Measurements from ENCODE around the gene KIF20B.

The KIF20B gene, protein sequence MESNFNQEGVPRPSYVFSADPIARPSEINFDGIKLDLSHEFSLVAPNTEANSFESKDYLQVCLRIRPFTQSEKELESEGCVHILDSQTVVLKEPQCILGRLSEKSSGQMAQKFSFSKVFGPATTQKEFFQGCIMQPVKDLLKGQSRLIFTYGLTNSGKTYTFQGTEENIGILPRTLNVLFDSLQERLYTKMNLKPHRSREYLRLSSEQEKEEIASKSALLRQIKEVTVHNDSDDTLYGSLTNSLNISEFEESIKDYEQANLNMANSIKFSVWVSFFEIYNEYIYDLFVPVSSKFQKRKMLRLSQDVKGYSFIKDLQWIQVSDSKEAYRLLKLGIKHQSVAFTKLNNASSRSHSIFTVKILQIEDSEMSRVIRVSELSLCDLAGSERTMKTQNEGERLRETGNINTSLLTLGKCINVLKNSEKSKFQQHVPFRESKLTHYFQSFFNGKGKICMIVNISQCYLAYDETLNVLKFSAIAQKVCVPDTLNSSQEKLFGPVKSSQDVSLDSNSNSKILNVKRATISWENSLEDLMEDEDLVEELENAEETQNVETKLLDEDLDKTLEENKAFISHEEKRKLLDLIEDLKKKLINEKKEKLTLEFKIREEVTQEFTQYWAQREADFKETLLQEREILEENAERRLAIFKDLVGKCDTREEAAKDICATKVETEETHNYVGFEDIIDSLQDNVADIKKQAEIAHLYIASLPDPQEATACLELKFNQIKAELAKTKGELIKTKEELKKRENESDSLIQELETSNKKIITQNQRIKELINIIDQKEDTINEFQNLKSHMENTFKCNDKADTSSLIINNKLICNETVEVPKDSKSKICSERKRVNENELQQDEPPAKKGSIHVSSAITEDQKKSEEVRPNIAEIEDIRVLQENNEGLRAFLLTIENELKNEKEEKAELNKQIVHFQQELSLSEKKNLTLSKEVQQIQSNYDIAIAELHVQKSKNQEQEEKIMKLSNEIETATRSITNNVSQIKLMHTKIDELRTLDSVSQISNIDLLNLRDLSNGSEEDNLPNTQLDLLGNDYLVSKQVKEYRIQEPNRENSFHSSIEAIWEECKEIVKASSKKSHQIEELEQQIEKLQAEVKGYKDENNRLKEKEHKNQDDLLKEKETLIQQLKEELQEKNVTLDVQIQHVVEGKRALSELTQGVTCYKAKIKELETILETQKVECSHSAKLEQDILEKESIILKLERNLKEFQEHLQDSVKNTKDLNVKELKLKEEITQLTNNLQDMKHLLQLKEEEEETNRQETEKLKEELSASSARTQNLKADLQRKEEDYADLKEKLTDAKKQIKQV (N-terminal part only)

DNA sequence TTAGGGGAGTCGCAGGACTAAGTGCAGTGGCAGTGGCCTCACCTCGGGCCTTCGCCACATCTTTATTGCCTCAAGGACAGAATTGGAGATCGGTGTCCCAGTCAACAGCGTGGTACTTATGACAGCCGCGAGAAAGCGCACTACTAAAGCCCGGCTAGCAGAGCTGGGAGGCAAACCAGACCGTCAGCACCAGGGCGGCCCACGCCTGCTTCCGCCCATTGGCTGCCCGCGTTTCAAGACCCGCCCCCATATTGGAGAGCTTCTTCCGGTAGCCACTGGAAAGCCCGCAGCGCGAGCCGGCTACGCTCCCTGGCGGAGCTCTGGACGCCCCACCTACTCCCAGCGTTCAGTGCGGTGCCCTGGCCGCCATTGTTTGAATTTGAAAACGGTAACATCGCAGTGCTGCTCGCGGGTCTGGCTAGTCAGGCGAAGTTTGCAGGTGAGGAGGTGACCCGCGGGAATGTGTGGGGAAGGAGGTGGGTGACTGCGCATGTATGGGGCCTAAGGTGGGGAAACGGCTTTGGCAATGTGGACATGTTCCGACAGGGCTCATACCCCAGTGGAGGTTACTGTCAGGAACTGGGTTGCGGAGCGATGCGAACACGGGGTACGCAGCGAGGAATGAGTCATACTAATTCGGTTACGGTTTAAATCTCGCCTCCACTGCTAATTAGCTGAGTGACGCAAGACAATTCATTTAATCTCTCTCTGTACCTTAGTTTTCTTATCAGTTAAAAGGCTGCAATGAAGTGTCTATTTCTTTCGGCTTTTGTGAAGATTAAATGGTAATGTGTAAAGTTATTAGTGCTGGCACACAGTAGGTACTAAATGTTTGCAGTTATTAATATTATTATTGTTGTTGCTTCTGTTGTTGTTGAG is at the start of gene KIF20B:
TSS of gene KIF20B (plus strand) at position 349 of the 879 bp plus-strand sequence. CDS start 3,705 bp downstream, outside the sequence.
- peak; percentile 85 for DNase-seq (ENCODE audit: low spot score)

DNA sequence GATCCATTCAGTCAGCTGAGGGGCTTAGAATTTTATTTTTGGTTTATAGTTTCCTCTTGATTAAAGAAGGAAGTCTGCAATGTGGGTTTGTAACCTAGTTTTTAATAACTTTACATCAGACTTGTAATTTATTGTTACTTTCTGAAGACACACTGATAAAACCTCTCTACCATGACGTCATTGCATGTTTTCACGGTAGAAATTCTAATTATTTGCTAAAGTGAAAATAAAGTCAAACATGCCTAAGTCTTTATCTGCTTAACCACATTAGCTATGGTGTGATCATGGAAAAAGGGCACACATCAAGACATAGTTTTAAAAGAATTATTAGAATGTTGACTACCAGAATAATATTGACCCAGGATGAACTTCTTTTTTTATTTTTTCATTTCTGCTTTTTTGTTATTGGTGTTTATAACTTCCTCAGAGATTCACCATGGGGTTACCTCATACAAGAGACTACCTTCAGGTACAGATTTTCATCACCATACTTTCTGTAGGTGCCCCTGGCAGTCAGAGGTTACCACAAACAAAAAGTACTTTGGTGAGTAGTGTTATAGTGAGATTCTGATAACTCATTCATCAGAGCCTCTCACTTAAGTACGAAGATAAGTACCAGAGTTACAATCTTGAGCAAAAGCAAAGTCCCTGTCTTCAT is 49.3 kb upstream of the KIF20B start:
- DNase-seq (ENCODE audit: low spot score) = no peak

DNA sequence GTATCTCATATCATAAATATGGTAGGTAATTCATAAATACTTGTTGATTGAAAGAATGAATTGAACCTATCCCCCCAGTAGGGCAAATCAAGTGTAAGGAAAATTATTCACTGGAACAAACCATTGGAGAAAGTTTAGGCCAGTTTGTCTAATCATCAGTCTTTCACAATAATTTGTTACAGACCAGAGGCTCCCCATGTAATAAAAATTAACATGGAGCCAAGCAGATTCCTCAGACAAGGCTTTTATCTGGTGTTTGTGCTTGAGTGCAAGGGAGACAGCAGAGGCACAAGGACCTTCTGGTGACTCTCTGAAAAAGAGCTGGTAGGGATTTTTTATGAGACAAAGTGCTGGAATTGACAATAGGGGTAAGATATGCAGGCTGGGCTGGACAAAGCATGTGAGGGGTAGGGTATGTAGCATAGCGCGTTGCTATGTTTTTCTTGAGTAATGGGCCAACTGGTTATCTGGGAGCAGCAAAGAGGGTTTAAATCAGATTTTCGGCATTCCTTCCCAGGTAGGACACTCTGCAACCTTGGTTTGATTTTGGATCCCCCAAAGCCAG is 48.5 kb upstream of the KIF20B start:
- DNase-seq (ENCODE audit: low spot score) = no peak

DNA sequence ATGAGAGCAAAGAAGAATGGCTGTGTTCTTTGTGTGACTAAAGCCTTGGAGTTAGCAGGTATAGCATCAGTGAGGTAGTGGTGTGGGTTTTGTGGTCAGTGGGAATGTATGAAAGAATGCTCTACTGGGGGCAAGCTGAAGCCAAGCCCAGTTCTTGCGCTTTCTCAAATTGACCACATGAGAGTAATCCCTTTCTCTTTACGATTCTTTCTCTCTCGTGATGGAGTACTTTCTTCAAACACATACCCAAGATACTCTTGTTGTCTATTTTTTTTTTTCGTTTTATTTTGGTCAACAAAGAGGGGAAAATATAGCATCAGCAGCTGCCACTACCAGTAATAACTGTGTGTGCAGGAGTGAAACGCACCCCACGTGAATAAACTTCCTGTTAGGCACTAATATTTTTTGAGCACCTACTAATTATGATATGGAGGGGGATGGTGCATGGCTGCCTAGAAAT is 48.0 kb upstream of the KIF20B start:
- no peak for DNase-seq (ENCODE audit: low spot score)

DNA sequence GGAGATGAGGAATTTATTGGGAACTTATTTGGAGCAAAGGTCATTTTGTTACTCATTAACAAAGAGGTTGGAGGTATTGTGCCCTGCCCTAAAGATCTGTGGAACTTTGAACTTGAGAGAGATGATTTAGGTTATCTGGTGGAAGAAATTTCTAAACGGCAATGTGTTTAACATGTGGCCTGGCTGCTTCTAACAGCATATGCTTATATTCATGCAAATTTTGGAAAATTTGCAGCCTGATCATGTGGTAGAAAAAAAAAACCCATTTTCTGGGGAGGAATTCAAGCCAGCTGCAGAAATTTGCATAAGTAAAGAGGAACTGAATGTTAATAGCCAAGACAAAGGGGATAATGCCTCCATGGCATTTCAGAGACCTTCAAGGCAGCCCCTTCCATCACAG is 45.7 kb upstream of the KIF20B start:
- no peak for DNase-seq (ENCODE audit: low spot score)

DNA sequence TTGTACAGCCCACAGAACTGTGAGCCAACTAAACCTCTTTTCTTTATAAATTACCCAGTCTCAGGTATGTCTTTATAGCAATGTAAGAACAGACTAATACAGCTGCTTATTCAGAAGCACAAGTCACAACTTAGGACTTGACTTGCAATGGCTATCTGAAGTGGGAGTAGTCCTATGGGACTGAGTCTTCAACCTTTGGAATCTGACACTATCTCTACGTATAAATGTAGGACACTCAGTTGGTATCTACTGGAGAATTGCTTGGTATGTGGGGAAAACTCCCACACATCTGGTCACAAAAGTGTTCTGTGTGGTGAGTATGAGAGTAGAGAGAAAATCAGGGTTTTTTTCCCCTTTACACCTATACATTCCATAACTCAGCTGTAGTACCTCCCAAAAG is 44.1 kb upstream of the KIF20B start:
- DNase-seq (ENCODE audit: low spot score) = no peak

DNA sequence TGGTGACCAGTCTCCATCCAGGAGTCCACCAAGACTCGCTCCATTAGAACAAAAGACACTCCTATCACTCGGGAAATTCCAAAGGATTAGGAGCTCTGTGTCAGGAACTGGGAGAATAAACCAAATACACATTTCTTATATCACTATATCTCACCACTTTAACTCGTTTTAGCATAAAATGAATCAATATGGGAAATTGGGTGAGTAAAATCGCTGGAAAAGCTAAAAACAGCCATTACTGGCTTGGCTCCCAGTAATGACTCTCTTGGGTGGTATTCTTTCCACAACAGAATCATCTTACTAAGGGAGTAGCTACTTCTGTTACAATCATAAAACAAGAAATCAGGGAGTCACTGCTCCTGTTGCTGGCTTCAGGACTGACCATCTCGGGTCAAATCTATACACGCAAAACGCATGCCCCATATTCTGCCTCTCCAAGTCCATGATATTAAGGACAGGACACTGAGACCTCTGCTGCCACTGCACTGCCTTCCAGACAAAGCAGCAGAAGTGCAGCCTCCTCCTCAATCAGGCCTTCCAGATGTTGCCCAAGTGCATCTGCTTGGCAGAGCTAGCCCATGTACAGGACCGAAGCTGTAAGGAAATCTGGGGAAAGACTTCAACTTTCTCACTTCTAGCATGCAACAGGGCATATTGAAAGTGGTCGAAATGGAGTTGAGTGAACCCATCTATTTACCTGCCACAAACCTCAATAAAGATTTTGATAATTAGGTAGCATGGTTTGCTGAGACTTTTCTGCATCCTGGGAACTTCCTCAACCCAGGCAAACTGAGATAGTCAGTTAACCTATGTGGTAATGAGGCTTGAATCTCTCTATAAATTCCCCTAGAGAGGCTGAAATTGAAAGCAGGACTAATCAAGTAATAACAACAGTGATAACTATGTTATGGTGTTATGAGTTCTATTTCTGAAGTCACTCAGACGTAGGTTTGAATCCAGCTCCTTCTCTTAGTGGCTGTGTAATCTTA is 42.0 kb upstream of the KIF20B start:
- DNase-seq (ENCODE audit: low spot score) = no peak

DNA sequence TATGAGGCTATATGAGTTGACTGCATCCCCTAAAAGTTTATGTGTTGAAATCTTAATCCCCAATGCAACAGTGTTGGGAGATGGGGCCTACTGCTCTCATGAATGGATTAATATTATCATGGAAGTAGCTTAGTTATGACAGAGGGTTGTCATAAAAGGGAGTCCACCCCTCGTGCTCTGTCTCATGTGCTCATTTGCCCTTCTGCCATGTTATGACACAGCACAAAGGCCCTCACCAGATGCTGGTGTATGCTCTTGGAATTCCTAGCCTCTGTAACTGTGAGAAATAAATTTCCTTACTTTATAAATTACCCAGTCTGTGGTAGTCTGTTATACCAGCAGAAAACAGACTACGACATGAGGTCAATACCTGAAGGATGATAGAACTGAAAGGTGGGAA is 38.8 kb upstream of the KIF20B start:
- no peak for DNase-seq (ENCODE audit: low spot score)

DNA sequence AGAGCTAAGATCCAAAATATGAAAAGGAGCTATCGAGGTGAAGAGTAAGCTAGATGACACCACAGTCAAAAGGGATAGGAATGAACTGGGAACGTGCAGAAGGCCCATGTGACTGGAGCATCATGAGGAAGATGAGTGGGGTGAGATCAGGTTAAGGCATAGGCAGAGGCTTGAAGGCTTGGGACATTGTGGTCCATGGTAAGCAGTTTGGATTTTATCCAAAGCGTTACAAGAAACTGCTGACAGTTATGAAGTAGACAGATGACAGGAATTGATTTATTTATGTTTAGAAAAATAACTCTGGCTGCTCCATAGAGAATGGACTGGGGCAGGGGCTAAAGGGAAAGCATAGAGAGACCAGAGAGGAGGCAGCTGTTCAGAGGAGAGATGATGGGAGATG is 38.2 kb upstream of the KIF20B start:
- no peak for DNase-seq (ENCODE audit: low spot score)

DNA sequence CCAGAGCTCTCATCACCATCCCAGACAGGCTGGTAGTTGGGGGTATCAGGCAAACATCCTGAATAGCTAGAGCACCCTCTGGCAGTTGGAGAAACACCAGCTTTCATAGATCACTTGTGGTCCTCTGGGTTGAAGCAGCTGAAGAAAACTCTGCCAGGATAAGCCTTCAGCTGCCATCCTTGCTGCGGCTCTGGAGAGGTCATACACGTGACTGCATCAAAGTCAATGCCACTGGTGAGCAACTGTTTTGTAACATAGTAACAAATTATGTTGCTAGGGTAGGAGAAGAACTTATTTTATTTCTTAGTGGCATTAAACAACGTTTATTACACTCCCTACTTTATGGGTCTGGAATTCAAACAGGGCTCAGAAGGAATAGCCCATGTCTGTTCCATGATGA is 37.2 kb upstream of the KIF20B start:
- no peak for DNase-seq (ENCODE audit: low spot score)

DNA sequence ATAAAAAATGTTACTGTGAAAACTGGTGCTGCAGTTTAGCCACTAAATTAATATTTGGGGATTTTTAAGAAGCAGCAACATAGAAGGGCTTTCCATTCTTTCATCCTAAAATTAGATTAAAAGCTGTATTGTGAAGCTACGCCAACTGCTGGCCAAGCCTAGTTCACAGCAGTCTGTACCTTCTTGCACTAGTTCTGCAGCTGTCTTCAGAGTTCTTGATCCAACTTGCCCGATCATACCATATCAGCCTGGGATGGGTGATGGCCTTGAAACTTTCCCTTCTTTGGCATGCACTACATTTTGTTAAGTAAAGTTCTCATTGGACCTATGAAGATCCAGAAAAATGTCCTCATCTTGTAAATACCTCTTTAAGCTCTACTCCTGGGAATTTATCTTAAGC is 36.1 kb upstream of the KIF20B start:
- DNase-seq (ENCODE audit: low spot score) = no peak

DNA sequence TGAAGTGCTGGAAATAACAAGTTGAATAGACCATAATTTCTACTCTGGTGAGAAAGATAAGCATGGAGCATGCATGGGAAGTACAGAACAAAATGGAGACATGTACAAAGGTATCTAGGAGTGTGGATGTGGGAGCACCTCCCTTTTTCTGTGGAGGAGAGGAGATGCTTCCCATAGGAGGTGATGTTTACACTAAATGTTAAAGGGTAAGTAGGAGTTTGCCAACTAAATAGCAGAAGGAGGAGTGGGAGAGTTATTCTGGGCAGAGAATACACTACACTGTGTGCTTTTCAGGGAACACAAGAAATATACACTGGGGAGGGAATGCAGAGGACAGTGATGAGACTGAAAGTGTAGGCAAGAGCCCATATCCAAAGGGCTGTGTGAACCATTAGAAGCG is 35.3 kb upstream of the KIF20B start:
- DNase-seq (ENCODE audit: low spot score) = no peak

DNA sequence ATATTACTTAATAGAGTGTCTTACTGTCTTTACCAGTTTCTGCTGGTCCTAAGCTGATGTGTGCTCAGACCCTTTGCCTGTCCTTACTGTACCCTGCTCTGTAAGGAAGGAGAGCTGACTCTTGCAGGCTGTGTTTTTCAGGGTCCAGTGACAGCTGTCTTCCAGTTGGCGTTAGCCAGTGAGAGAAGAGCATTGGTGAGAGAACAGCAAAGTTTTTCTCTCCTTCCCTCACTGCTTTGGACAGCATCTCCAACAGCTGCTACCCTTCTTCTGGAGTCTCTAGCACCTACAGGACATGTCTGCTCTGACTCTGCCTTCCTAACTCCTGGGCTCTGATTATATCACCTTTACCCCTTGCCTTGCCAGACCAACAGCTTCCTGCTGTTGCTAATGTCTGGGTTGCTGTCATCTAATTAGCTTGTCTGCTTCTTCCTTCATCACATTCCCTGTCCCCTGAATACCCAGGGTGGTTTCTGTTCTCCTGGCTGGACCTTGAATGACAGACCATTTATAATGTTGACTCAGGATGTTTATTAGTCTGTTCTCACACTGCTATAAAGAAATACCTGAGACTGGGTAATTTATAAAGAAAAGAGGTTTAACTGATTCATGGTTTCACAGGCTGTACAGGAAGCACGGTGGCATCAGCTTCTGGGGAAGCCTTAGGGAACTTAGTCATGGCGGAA is 32.9 kb upstream of the KIF20B start:
- no peak for DNase-seq (ENCODE audit: low spot score)

DNA sequence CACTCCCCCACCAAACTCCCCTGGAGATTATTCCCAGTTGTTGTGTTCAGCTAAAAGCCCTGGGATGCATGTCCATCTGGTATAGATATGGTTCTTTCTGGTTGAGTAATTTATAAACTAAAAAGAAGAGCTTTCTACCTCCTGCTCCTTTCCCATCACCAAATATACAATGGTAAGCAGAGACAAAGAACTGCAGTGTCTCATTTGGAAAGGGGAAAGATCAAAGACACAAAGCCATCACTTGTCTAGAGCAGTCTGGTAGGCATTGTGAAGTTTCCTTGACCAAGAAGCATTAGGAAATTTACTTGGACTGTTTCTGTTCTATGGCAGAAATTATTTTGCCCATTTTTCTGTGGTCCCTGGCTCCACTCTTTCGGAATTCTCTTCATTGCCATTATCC is 31.4 kb upstream of the KIF20B start:
- peak; percentile 64 for DNase-seq (ENCODE audit: low spot score)

DNA sequence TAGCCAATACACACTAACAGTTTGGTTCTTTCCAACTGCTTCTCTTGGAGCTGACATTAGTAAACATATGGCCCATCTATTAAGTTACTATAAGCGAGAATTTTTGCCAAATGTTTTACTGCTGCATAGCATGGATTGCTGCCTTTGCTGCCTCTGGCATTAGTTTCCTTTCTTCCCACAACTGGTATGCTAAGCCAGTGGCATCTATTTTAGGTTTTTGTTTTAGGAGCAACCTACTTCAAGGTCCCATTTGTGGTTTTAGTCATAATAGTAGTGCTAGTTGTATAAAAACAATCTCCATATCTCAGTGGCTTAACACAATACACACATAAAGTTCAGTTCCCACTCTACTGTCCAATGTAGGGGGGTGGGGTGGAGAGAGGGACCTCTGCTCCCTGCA is 30.5 kb upstream of the KIF20B start:
- no peak for DNase-seq (ENCODE audit: low spot score)

DNA sequence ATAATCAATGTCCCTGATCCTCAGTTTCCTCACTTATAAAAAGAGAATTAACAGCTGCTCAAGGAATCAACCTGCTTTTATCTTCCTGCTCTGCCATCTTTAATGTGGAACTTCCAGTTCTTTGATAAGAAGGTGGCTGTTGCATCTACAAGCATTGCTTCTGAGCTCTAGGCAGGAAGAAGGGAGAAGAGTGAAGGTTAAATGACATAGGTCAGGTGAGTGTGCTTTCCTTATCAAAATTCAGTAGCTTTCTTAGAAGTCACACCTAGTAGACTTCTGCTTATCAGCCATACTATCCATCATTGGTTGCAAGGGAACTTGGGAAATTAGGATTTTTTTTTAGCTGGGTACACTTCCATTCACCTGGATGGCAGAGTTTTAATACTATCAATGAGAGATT is 24.0 kb upstream of the KIF20B start:
- no peak for DNase-seq (ENCODE audit: low spot score)

DNA sequence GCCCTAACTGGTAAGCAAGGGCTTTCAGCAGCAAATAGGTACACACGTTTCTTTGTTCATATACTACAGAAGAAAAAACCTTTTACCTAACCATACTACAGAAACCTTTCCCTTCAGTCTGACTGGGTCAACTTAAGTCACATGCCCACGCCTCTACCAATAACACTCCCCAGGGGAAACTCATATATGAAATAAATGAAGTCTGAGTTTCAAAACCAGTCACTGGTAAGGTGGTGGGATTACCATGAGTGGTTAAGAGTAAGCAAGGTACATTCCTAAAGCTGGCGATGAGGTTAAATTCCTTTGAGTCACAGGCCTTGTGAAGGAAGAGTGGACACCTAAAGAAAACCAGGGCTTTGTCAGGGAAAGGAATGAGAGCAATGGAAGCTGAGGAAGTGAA is 21.4 kb upstream of the KIF20B start:
- no peak for DNase-seq (ENCODE audit: low spot score)

DNA sequence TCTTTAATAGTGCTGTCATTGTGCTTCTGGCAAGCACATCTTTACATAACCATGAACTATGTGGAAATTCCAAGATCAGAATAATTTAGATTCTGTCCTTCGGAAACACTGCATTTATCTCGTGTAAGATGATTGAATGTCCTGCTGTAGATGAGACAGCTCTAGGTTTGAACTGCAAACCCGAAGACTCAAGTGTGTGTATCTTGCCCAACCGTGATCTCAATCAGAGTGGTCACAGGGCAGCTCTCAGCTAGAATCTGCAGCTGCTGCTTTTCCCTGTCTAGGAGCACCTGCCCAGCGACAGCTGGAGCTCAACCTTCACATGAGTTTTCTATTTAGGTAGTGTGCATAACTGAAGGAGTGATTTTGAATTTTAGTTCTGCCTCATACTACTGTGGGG is 17.5 kb upstream of the KIF20B start:
- no peak for DNase-seq (ENCODE audit: low spot score)

DNA sequence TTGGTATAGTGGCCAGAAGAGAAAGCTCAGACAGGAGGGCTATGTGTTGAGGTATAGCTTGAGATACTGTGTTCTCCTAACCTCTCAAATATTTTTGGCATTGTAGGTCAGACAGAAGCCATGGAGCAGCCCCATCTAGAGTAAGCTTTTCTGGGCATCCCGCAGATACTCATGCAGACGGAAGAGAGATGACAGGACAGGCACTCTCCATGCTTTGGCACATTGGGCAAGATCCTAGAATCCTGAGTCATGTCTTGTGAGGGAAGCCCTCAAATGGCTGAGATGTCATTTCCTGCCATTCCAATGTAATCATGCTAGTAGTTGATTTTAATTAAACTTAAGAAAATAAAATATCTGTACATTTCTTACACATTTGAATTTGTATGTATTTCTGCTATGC is 16.8 kb upstream of the KIF20B start:
- no peak for DNase-seq (ENCODE audit: low spot score)

Measured in COLO829 (cell line).